OCI-LY3 (cell line): ENCODE data around the gene DNAJC22.
A peak's percentile ranks its signal among the peaks of the same experiment; 100 is the strongest.

Experiments used
- CTCF ChIP-seq: fragments of 200-600, 300-600 bp; sonication (generic); IDR thresholded peaks from 2 replicates; pipeline ENCODE4 v1.5.1; 2014; ENCODE audit warnings: antibody characterized with exemption, low read length, low read depth
- EZH2phosphoT487 ChIP-seq: fragments of 200-600 bp; shearing (Covaris generic); IDR thresholded peaks from 2 replicates; pipeline ENCODE4 v1.6.1; 2018; ENCODE audit warnings: antibody characterized with exemption, mixed run types, low read depth

GRCh38 chr12:49336645-49337584, 9.8 kb upstream of the DNAJC22 start, which contains the start of gene C1QL4:
- TF ChIP-seq CTCF (peak; percentile 77), EZH2phosphoT487 (no peak)
